Gastrocnemius medialis (tissue), 4 donors: ENCODE measurements around the gene SCGB1A1.

ENCODE experiments used
- POLR2A ChIP-seq, 2 donors: fragments of 450-650 bp; IDR thresholded peaks; one replicate each; pipeline ENCODE4 v1.6.1; 2017; ENCODE audit warnings: antibody characterized with exemption in 2 of 2, mild to moderate bottlenecking in 2 of 2, moderate library complexity in 2 of 2
- TF ChIP-seq, protein P1 (sequence below), 5 experiments: fragments of 450-650 bp in 3 of 5; fragments of 200-600 bp in 2 of 5; sonication (generic) in 2 of 5; IDR thresholded peaks in 4 of 5; conservative IDR thresholded peaks in 1 of 5; 1 replicate in 4 of 5; 2 replicates in 1 of 5; pipeline ENCODE4 v1.5.1; 2016 to 2019; ENCODE audit warnings: antibody characterized with exemption in 5 of 5, mild to moderate bottlenecking in 3 of 5, moderate library complexity in 3 of 5

DNA sequence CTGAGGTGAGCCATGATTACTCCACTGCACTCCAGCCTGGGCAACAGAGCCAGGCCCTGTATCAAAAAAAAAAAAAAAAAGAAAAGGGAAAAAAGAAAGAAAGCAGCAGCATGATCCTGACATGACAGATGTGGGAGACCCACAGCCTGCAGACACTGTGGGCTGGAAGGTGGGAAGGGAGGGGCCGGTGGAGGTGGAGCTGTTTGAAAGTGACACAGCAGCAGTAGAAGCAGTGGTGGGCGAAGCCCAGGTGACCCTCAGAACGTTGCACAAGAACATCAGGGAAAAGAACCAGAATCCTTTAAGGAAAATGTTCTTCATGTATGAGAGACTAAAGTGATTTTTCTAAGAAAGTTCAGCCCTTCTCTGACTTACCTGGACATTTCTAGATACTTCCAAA, 26.3 kb upstream of the SCGB1A1 start:
- TF ChIP-seq, protein P1, sequence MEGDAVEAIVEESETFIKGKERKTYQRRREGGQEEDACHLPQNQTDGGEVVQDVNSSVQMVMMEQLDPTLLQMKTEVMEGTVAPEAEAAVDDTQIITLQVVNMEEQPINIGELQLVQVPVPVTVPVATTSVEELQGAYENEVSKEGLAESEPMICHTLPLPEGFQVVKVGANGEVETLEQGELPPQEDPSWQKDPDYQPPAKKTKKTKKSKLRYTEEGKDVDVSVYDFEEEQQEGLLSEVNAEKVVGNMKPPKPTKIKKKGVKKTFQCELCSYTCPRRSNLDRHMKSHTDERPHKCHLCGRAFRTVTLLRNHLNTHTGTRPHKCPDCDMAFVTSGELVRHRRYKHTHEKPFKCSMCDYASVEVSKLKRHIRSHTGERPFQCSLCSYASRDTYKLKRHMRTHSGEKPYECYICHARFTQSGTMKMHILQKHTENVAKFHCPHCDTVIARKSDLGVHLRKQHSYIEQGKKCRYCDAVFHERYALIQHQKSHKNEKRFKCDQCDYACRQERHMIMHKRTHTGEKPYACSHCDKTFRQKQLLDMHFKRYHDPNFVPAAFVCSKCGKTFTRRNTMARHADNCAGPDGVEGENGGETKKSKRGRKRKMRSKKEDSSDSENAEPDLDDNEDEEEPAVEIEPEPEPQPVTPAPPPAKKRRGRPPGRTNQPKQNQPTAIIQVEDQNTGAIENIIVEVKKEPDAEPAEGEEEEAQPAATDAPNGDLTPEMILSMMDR (IDR thresholded peaks at IDR 0.05 in 4 of 5, conservative IDR thresholded peaks at IDR 0.05 in 1 of 5) = no peak
- no peak for TF ChIP-seq POLR2A (IDR thresholded peaks at IDR 0.05)
